NB4 (cell line): ENCODE data around the gene AGBL1.

Experiments used
- DNase-seq: peaks from one replicate; pipeline ENCODE4 v3.0.0; 2010; ENCODE audit warnings: low read depth
- H3K4me3 ChIP-seq: one replicate; pipeline ENCODE4 v1.5.1; 2011; ENCODE audit warnings: mild to moderate bottlenecking, low read depth, low read length, moderate library complexity
- MAX ChIP-seq: IDR thresholded peaks from 2 replicates; pipeline ENCODE4 v1.6.1; 2011; ENCODE audit warnings: low read depth, low read length
- MYC ChIP-seq: IDR thresholded peaks from 2 replicates; pipeline ENCODE4 v1.6.1; 2011; ENCODE audit warnings: low read depth, low read length
- POLR2A ChIP-seq: IDR thresholded peaks from 2 replicates; pipeline ENCODE4 v1.6.1; 2011; ENCODE audit warnings: mild to moderate bottlenecking; ENCODE audit not compliant: insufficient read length; ENCODE audit errors: extremely low read depth
- TF ChIP-seq, protein P1 (sequence below): IDR thresholded peaks from one replicate; pipeline ENCODE4 v1.5.1; 2012; ENCODE audit warnings: low read depth, low read length

AGBL1 gene

DNA sequence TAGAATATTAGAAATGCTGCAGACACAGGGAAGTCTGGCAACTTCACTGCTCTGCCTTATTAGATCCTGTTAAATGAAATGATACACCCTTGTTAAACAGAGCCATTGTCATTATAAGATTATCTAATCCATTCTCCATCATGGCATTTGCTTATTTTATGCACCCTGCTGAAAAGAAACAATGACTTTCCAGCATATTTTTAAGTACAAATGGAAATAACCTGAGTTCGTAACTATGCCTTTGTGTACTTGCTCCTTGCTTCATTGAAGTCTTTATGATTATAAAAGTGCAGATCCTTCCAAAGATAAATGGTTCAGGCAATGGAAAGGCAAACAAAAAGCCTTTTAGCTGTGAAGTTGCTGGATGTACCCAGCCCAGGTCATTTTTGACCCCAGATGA is 195.7 kb downstream of the AGBL1 start:
- H3K4me3 ChIP-seq: no peak overlapping the region
- DNase-seq: no peak
- TF ChIP-seq, protein P1, sequence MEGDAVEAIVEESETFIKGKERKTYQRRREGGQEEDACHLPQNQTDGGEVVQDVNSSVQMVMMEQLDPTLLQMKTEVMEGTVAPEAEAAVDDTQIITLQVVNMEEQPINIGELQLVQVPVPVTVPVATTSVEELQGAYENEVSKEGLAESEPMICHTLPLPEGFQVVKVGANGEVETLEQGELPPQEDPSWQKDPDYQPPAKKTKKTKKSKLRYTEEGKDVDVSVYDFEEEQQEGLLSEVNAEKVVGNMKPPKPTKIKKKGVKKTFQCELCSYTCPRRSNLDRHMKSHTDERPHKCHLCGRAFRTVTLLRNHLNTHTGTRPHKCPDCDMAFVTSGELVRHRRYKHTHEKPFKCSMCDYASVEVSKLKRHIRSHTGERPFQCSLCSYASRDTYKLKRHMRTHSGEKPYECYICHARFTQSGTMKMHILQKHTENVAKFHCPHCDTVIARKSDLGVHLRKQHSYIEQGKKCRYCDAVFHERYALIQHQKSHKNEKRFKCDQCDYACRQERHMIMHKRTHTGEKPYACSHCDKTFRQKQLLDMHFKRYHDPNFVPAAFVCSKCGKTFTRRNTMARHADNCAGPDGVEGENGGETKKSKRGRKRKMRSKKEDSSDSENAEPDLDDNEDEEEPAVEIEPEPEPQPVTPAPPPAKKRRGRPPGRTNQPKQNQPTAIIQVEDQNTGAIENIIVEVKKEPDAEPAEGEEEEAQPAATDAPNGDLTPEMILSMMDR: no peak
- TF ChIP-seq MYC: no peak
- no peak for TF ChIP-seq MAX
- no peak for TF ChIP-seq POLR2A

- H3K4me3 ChIP-seq: no peak overlapping the region
- no peak for DNase-seq
Observed at GRCh38 chr15:86278586-86278985, 198.9 kb downstream of the AGBL1 start.

GRCh38 chr15:86284635-86285034 is 205.0 kb downstream of the AGBL1 start:
- TF ChIP-seq, protein P1: no peak
- TF ChIP-seq MYC: no peak
- no peak for TF ChIP-seq MAX
- no peak for TF ChIP-seq POLR2A
- DNase-seq: no peak
- no peak overlapping the region for H3K4me3 ChIP-seq

More at GRCh38 chr15:86278586-86278985, 198.9 kb downstream of the AGBL1 start:
- TF ChIP-seq POLR2A (no peak), MYC (no peak), MAX (no peak)
- TF ChIP-seq, protein P1: no peak

GRCh38 chr15:86295511-86295910 is 215.8 kb downstream of the AGBL1 start:
- no peak overlapping the region for H3K4me3 ChIP-seq
- DNase-seq: no peak
- no peak for TF ChIP-seq MAX
- no peak for TF ChIP-seq MYC
- no peak for TF ChIP-seq POLR2A
- TF ChIP-seq, protein P1: no peak

GRCh38 chr15:86296769-86297168 is 217.1 kb downstream of the AGBL1 start:
- no peak for DNase-seq
- TF ChIP-seq, protein P1: no peak
- TF ChIP-seq MAX (no peak), POLR2A (no peak), MYC (no peak)
- H3K4me3 ChIP-seq: no peak overlapping the region
